Psoas muscle (tissue), 8 donors: ENCODE measurements around the gene CAMKMT. TPM values are rescaled to one million over a fixed set of nuclear protein-coding genes. Genes with fewer than 3 reads are reported as not detected.

Experiments used
- ATAC-seq, 4 donors: fragments of 200-7000 bp; cut with Tn5 transposase; one replicate each; pipeline ENCODE4 v1.9.1; 2020; ENCODE audit warnings: moderate library complexity in 3 of 4, mild to moderate bottlenecking in 2 of 4
- DNase-seq, 2 donors: peaks; one replicate each; pipeline ENCODE4 v3.0.0-alpha.2; 2020
- H3K27ac ChIP-seq: fragments of 200-600 bp; one replicate; pipeline ENCODE4 v1.8.0; 2022
- H3K27me3 ChIP-seq, 3 donors: fragments of 200-600 bp in 1 of 3; one replicate each; pipeline versions ENCODE4 v1.6.1 to v1.8.0; 2013 to 2022; ENCODE audit warnings: low read length in 2 of 3, mild to moderate bottlenecking in 2 of 3, moderate library complexity in 1 of 3; ENCODE audit not compliant: insufficient read depth in 3 of 3
- H3K36me3 ChIP-seq, 2 donors: fragments of 200-600 bp in 1 of 2; one replicate each; pipeline versions ENCODE4 v1.6.1 to v1.8.0; 2013 to 2022; ENCODE audit warnings: low read depth in 1 of 2, mild to moderate bottlenecking in 1 of 2, moderate library complexity in 1 of 2; ENCODE audit not compliant: insufficient read depth in 1 of 2
- H3K4me1 ChIP-seq: fragments of 200-600 bp; one replicate; pipeline ENCODE4 v1.8.0; 2022
- H3K4me3 ChIP-seq: fragments of 200-600 bp; one replicate; pipeline ENCODE4 v1.8.0; 2022; ENCODE audit warnings: mild to moderate bottlenecking
- H3K9me3 ChIP-seq: fragments of 200-600 bp; one replicate; pipeline ENCODE4 v1.8.0; 2022
- WGBS, 3 donors: extraction: QIAGEN DNeasy Blood & Tissue Kit; methylation state at CpG; one replicate each; pipeline versions ENCODE4 v1.1.6 to v1.1.7; 2013; 5-methylcytosine and 5-hydroxymethylcytosine counted together
- intact Hi-C, 2 donors: fragments of 100-400 bp; cut with DNase I; formaldehyde crosslinking; loops; one replicate each; pipeline versions ENCODE4 v1.11.0 to v1.14.2; 2022
- polyA plus RNA-seq, 3 donors: library from polyadenylated mRNA; stranded (reverse); fragments of 200-250 nt; gene quantifications; one replicate each; pipeline ENCODE4 v1.2.3, GENCODE V29; 2013
- total RNA-seq, 4 donors: library from RNA; stranded (reverse); fragmentation: NEBNext Ultra II Directional in 2 of 4; extraction: Animal tissue kit (Norgen Biotek cat#: 25700) in 2 of 4; gene quantifications; one replicate each; pipeline versions ENCODE4 v1.2.1 to v1.2.4, GENCODE V29; 2021 to 2023
- TF ChIP-seq, protein P1 (sequence below): fragments of 200-600 bp; IDR thresholded peaks from one replicate; pipeline ENCODE4 v1.8.0; 2022; ENCODE audit warnings: antibody characterized with exemption
- donor health status: healthy with polysubstance abuse.
- donor health status: DM: no; HTN: no; CAD: no; lungs with moderate emphysema.
- donor health status: Bipolar disorder and iron deficiency.
- donor health status: healthy.
- donor health status: DM: yes; HTN: yes; CAD: no.
- donor health status: DM: no; HTN: no; CAD: no.
- donor health status: DM: no; HTN: no; CAD: no.
- donor health status: DM: yes; HTN: yes; CAD: no.

The CAMKMT gene
- total and polyA plus RNA-seq, 7 donors = 2.8 to 7.3 (median 4.5) TPM

GRCh38 chr2:44649381-44649780 lies 287.6 kb downstream of the CAMKMT start:
- WGBS, 3 donors = 39 to 63% (median 59%) methylated on average over 2 of the region's 2 CpGs
- ATAC-seq = no peak

GRCh38 chr2:44650796-44651195 lies 289.0 kb downstream of the CAMKMT start:
- no peaks in the 10 kb centered on the region for H3K36me3 ChIP-seq

More at GRCh38 chr2:44649381-44649780, 287.6 kb downstream of the CAMKMT start:
- Histone ChIP-seq H3K27me3 (no peaks in the 10 kb centered on the region), H3K4me3 (no peak overlapping the region), H3K27ac (no peak overlapping the region), H3K9me3 (no peaks in the 10 kb centered on the region), H3K4me1 (no peaks in the 10 kb centered on the region), H3K36me3 (no peaks in the 10 kb centered on the region)
- TF ChIP-seq, protein P1, sequence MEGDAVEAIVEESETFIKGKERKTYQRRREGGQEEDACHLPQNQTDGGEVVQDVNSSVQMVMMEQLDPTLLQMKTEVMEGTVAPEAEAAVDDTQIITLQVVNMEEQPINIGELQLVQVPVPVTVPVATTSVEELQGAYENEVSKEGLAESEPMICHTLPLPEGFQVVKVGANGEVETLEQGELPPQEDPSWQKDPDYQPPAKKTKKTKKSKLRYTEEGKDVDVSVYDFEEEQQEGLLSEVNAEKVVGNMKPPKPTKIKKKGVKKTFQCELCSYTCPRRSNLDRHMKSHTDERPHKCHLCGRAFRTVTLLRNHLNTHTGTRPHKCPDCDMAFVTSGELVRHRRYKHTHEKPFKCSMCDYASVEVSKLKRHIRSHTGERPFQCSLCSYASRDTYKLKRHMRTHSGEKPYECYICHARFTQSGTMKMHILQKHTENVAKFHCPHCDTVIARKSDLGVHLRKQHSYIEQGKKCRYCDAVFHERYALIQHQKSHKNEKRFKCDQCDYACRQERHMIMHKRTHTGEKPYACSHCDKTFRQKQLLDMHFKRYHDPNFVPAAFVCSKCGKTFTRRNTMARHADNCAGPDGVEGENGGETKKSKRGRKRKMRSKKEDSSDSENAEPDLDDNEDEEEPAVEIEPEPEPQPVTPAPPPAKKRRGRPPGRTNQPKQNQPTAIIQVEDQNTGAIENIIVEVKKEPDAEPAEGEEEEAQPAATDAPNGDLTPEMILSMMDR = no peak
- intact Hi-C loops = no loop called here
- no peak for DNase-seq

GRCh38 chr2:44651974-44652373 lies 290.2 kb downstream of the CAMKMT start:
- intact Hi-C loops = no loop called here
- no peaks in the 10 kb centered on the region for H3K36me3 ChIP-seq
- no peak for DNase-seq
- ATAC-seq = no peak
- TF ChIP-seq, protein P1 = no peak
- H3K4me1 ChIP-seq = no peaks in the 10 kb centered on the region
- no peak overlapping the region for H3K27ac ChIP-seq
- H3K9me3 ChIP-seq = no peaks in the 10 kb centered on the region
- H3K27me3 ChIP-seq = no peaks in the 10 kb centered on the region
- H3K4me3 ChIP-seq = no peak overlapping the region
- WGBS, 3 donors = 96 to 99% (median 97%) methylated on average over 1 of the region's 1 CpG

More at GRCh38 chr2:44650796-44651195, 289.0 kb downstream of the CAMKMT start:
- intact Hi-C loops = no loop called here
- DNase-seq (no peak), ATAC-seq (no peak)
- TF ChIP-seq, protein P1 = no peak
- Histone ChIP-seq H3K9me3 (no peaks in the 10 kb centered on the region), H3K27me3 (no peaks in the 10 kb centered on the region), H3K4me1 (no peaks in the 10 kb centered on the region), H3K4me3 (no peak overlapping the region), H3K27ac (no peak overlapping the region)
- WGBS, 3 donors = 57 to 79% (median 68%) methylated on average over 1 of the region's 1 CpG

DNA sequence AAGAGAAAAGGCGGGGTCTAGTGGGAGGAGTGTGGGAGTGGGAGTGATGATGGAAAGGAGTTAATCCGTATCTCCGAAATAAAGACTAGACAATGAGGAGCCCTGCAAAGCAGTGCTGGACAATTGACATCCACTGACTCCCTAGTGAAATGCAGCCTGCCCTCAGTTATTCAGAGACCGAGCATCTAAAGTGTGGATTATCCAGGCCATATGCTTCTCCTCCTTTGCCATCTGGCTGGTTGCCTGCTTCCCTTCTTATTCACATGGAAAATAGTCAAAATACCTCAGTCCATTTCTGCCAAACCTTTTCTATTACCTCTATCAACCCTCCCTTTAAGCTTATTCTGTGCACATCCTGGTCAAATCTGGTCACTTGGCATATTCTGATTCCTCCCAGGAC lies 291.0 kb downstream of the CAMKMT start:
- DNase-seq (no peak), ATAC-seq (no peak)
- Histone ChIP-seq H3K27me3 (no peaks in the 10 kb centered on the region), H3K4me3 (no peak overlapping the region), H3K9me3 (no peaks in the 10 kb centered on the region), H3K27ac (no peak overlapping the region), H3K4me1 (no peaks in the 10 kb centered on the region), H3K36me3 (no peaks in the 10 kb centered on the region)
- WGBS, 3 donors = 86 to 88% (median 87%) methylated on average over 4 of the region's 4 CpGs
- TF ChIP-seq, protein P1 = no peak
- intact Hi-C loops = no loop called here

DNA sequence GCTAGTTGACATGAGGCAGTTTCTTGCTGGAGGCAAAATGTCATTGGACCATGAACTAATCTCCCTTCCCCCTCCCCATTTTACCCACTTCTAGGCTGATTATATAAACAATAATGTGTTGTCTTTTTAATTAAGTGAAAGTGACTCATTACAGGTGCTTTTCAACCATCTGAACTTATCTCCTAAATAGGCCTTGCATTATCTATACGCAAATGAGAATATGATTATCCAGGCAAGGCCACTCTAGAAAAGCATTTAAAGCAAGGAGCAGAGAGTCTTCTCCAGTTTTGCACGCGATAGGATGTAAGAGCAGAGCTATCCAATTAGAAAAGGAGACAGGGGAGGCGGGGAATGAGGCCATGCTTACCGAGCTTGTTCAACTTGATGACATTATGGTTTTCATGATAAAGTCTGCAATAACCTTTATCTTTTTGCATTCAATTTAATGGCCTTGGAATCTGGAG lies 293.7 kb downstream of the CAMKMT start:
- no peaks in the 10 kb centered on the region for H3K9me3 ChIP-seq
- TF ChIP-seq, protein P1 = no peak
- H3K27me3 ChIP-seq = no peaks in the 10 kb centered on the region
- no peak for ATAC-seq
- WGBS, 3 donors = 83 to 88% (median 86%) methylated on average over 5 of the region's 5 CpGs
- DNase-seq = no peak
- no peak overlapping the region for H3K27ac ChIP-seq
- H3K4me1 ChIP-seq = no peaks in the 10 kb centered on the region
- no peak overlapping the region for H3K4me3 ChIP-seq
- H3K36me3 ChIP-seq = no peaks in the 10 kb centered on the region
- intact Hi-C loops = no loop called here
